BJ (cell line): ENCODE results near the gene OGFR. TPM values are rescaled to one million over a fixed set of nuclear protein-coding genes. Genes with fewer than 3 reads are reported as not detected.

Experiments
- CTCF ChIA-PET: fragments of 350-600 bp; formaldehyde crosslinking; extraction: SDS; loops from one replicate; lab custom pipeline; 2021; ENCODE audit warnings: antibody characterized with exemption, inconsistent platforms; lab: Yijun Ruan, JAX
- POLR2A ChIA-PET: fragments of 300-600 bp; sonication (Branson Sonifier 250); formaldehyde crosslinking; extraction: SDS; loops from one replicate; lab custom pipeline; 2021; ENCODE audit warnings: antibody characterized with exemption; lab: Charles Lee
- DNase-seq: peaks from one replicate; pipeline ENCODE4 v3.0.0-alpha.2; 2011; ENCODE audit warnings: low read depth
- H3K27me3 ChIP-seq: 2 replicates; pipeline ENCODE4 v1.6.0; 2011; ENCODE audit warnings: low read length; ENCODE audit not compliant: control insufficient read depth, insufficient read depth
- H3K36me3 ChIP-seq: 2 replicates; pipeline ENCODE4 v1.5.1; 2011; ENCODE audit warnings: low read length; ENCODE audit not compliant: control insufficient read depth, insufficient read depth
- H3K4me3 ChIP-seq: 2 replicates; pipeline ENCODE4 v1.5.1; 2011; ENCODE audit warnings: low read depth, mild to moderate bottlenecking, control low read depth, low read length
- CTCF ChIP-seq: IDR thresholded peaks from 2 replicates; pipeline ENCODE4 v1.5.1; 2011; ENCODE audit warnings: low read depth, mild to moderate bottlenecking, control low read depth, inconsistent platforms, low read length, moderate library complexity; ENCODE audit not compliant: insufficient read depth
- polyA plus RNA-seq: library from polyadenylated mRNA; depleted of rRNA; stranded (reverse); fragments of >200 nt; gene quantifications from 2 replicates; pipeline ENCODE4 v1.2.3, GENCODE V29; 2011

OGFR gene
- polyA plus RNA-seq, 1 experiment, result 34.2 TPM

- TF ChIP-seq CTCF, result no peak
- Histone ChIP-seq H3K4me3 (no peak overlapping the region), H3K27me3 (peaks cover 3% of the 10 kb centered on the region; the same call in 1 of the 2 replicates), H3K36me3 (no peaks in the 10 kb centered on the region)
- ChIA-PET CTCF (no interaction called here), POLR2A (no interaction called here)
- DNase-seq, result no peak
These were observed 27.2 kb downstream of the OGFR start for GRCh38 chr20:62831854-62832211.

GRCh38 chr20:62832212-62832922 lies 27.7 kb downstream of the OGFR start:
- peaks cover 3% of the 10 kb centered on the region; the same call in 1 of the 2 replicates for H3K27me3 ChIP-seq
- no peak for TF ChIP-seq CTCF

GRCh38 chr20:62832951-62833391 lies 28.3 kb downstream of the OGFR start:
- Histone ChIP-seq H3K36me3 (no peaks in the 10 kb centered on the region), H3K27me3 (peaks cover 3% of the 10 kb centered on the region; the same call in 1 of the 2 replicates), H3K4me3 (no peak overlapping the region)
- POLR2A ChIA-PET, result no interaction called here
- CTCF ChIA-PET, result no interaction called here
- DNase-seq, result no peak
- TF ChIP-seq CTCF, result no peak

More at GRCh38 chr20:62832212-62832922, 27.7 kb downstream of the OGFR start:
- no peak for DNase-seq
- ChIA-PET CTCF (no interaction called here), POLR2A (no interaction called here)
- H3K4me3 ChIP-seq, result no peak overlapping the region
- no peaks in the 10 kb centered on the region for H3K36me3 ChIP-seq

GRCh38 chr20:62834967-62835730 lies 30.5 kb downstream of the OGFR start:
- Histone ChIP-seq H3K36me3 (no peaks in the 10 kb centered on the region), H3K27me3 (peaks cover 3% of the 10 kb centered on the region; the same call in 1 of the 2 replicates), H3K4me3 (no peak overlapping the region)
- no peak for DNase-seq
- no peak for TF ChIP-seq CTCF
- ChIA-PET CTCF (no interaction called here), POLR2A (no interaction called here)
